HG03565 (cell line): ENCODE measurements around the gene TMC2.
"Not testable (repeated sequence)": the region's sequence is repeated elsewhere in the genome, so short reads cannot be mapped to it uniquely, and the experiment has no call there.

Experiments
- ATAC-seq: cut with Tn5 transposase; IDR thresholded peaks from one replicate; pipeline ENCODE4 v1.9.1; 2021; ENCODE audit warnings: mild to moderate bottlenecking, moderate library complexity; ENCODE audit not compliant: unreplicated experiment

TMC2 gene, protein sequence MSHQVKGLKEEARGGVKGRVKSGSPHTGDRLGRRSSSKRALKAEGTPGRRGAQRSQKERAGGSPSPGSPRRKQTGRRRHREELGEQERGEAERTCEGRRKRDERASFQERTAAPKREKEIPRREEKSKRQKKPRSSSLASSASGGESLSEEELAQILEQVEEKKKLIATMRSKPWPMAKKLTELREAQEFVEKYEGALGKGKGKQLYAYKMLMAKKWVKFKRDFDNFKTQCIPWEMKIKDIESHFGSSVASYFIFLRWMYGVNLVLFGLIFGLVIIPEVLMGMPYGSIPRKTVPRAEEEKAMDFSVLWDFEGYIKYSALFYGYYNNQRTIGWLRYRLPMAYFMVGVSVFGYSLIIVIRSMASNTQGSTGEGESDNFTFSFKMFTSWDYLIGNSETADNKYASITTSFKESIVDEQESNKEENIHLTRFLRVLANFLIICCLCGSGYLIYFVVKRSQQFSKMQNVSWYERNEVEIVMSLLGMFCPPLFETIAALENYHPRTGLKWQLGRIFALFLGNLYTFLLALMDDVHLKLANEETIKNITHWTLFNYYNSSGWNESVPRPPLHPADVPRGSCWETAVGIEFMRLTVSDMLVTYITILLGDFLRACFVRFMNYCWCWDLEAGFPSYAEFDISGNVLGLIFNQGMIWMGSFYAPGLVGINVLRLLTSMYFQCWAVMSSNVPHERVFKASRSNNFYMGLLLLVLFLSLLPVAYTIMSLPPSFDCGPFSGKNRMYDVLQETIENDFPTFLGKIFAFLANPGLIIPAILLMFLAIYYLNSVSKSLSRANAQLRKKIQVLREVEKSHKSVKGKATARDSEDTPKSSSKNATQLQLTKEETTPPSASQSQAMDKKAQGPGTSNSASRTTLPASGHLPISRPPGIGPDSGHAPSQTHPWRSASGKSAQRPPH

DNA sequence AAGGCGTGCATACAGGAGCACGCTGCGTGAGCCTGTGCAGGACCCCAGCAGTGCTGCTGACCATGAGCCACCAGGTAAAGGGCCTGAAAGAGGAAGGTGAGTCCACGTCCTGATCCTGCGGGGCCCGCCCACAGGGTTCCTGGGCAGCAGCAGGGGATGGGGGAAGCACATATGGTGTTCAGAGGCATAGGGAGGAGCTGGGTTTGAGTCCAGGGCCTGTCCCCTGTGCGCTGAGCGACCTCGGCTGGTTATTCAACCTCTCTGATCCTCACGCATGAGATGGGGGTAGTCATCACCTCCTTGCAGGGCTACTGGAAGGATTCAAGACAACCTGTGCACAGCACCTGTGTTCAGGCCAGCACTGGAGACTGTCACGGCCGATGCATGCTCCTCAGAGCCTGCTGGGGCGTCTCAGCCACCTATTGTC lies at the start of gene TMC2:
TMC2 (plus strand) TSS at position 14 of the 427 bp plus-strand sequence; CDS start at position 63, 49 bp downstream.
- no peak for ATAC-seq

DNA sequence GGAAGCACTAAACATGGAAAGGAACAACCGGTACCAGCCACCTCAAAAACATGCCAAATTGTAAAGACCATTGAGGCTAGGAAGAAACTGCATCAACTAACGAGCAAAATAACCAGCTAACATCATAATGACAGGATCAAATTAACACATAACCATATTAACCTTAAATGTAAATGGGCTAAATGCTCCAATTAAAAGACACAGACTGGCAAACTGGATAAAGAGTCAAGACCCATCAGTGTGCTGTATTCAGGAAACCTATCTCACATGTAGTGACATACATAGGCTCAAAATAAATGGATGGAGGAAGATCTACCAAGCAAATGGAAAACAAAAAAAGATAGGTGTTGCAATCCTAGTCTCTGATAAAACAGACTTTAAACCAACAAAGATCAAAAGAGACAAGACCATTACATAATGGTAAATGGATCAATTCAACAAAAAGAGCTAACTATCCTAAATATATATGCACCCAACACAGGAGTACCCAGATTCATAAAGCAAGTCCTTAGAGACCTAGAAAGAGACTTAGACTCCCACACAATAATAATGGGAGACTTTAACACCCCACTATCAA lies 33.5 kb upstream of the TMC2 start:
- ATAC-seq = not testable (repeated sequence)

- ATAC-seq = not testable (repeated sequence)
Observed at GRCh38 chr20:2504803-2505202, 31.6 kb upstream of the TMC2 start.

- ATAC-seq = not testable (repeated sequence)
Observed at GRCh38 chr20:2506426-2506825, 29.9 kb upstream of the TMC2 start.

GRCh38 chr20:2507464-2507863 lies 28.9 kb upstream of the TMC2 start:
- ATAC-seq = no peak

DNA sequence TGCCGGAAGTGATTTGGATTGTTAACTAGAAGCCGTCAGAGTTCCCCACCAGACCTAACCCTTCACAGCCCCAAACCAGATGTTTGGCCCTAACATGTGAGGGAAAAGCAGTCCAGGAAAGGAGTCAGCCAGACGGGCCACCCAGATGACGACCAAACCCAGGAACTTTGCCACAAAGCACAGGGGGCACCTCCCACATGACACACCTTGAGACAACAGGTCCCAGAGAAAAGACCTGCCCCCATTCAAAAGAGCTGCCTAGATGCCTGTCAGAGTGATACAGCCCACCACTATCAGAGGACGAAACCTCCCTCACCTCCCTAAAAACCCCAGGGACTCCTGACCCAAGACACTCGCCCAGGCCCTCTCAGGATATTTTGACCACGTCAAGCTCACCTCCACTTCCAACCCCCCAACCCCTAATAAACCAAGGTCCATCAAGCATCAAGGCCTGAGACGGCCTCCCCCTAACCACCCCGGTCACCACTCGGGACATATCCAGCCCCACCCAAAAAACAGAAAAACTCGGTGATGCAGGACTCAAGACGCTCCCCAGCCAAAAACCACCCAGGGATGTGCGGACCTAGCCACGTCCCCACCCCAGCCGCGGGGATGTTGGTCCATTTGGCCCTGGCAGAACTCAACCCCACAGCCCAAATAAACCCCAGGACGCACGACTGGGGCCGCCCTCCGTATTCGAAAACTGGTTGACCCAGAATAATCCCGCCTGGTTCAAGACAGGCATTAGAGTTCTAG lies 28.3 kb upstream of the TMC2 start:
- no peak for ATAC-seq

- peak; percentile 94 for ATAC-seq
Observed at GRCh38 chr20:2508631-2509467, 27.5 kb upstream of the TMC2 start, which contains the start of gene ZNF343. Gene ZNF343 (minus strand): TSS chr20:2508915. CDS start chr20:2493895, 15,020 bp downstream.

- no peak for ATAC-seq
Observed at GRCh38 chr20:2509468-2509781, 26.9 kb upstream of the TMC2 start.

DNA sequence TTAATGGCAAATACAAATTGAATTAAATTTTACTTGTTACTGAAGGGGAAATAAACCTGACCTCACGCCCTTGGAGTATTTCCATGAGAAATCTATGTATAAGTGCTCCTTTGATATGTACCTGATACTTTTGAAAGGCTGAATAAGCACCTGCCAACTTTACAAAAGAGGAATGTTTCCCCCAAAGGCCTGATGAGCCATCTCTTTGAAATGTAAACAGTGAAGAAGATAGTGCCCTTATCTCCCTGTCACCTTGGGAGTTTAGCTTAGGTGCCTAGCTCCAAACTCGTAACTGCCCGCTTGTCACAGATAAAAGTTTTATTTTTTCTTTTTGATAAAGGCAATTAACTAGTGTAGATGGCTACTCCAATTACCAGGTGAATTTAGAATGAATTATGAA lies 26.6 kb upstream of the TMC2 start:
- no peak for ATAC-seq

DNA sequence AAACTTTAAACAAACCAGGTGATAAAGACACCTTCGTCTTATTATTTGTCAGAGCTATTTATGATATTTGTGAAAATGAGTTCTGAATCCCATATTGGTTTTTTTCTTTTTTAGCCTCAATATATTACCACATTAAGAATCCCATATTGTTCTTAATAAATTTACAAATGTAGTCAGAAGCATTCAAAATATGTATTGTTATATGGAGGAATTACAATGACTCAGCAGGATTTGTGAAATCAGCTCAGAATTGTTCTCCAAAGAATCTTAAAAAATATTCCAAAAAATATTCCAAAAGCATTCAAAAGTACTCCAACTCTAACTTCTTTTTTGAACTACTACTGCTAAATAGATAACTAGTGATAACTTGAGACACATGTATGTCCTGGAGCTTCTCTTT lies 21.2 kb upstream of the TMC2 start:
- ATAC-seq = no peak

GRCh38 chr20:2516399-2516798 lies 20.0 kb upstream of the TMC2 start:
- ATAC-seq = no peak

DNA sequence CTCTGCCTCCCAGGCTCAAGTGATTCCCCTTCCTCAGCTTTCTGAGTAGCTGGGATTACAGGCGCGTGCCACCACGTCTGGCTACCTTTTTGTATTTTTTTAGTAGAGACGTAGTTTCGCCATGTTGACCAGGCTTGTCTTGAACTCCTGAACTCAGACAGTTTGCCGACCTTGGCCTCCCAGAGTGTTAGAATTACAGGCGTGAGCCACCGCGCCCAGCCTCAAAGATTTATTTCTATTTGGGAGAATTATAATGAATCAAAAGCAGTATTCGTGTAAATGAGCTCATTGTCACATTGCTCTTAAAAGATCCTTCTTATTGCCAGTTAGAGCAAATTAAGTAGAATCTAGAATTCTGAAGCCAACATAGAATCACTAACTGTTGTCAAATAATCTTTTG lies 18.3 kb upstream of the TMC2 start:
- ATAC-seq = no peak

DNA sequence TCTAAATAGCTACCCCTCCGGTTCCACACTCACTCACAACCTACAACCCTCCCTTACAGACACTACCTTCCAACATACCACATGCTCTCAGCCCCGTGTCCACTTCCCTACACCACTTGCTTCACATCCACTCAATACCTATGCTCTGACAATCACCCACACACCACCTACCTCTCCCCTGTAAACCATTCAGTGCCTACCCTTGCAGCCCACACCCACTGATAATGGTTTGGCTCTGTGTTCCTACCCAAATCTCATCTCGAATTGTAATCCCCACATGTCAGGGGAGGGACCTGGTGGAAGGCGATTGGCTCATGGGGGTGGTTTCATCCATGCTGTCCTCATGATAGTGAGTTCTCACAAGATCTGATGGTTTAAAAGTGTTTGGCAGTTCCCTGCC lies 17.8 kb upstream of the TMC2 start:
- no peak for ATAC-seq

- ATAC-seq = no peak
Observed at GRCh38 chr20:2519115-2519809, 17.1 kb upstream of the TMC2 start.

GRCh38 chr20:2520617-2521016 lies 15.8 kb upstream of the TMC2 start:
- no peak for ATAC-seq

- ATAC-seq = no peak
Observed at GRCh38 chr20:2521369-2522305, 14.7 kb upstream of the TMC2 start.

DNA sequence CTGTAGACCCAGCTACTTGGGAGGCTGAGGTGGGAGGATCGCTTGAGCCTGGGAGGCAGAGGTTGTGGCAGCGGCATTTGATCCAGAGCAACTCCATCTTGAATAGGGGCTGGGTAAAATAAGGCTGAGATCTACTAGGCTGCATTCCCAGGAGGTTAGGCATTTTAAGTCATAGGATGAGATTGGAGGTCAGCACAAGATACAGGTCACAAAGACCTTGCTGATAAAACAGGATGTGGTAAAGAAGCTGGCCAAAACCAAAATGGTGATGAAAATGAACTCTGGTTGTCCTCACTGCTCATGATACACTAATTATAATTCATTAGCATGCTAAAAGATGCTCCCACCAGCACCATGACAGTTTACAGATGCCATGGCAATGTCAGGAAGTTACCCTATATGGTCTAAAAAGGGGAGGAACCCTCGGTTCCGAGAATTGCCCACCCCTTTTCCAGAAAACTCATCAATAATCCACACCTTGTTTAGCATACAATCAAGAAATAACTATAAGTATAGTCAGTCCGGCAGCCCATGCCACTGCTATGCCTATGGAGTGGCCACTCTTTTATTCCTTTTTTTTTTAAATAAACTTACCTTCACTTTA lies 13.4 kb upstream of the TMC2 start:
- ATAC-seq = not testable (repeated sequence)
